ENCODE measurements around the gene KIF22.

- TF ChIP-seq CTCF (IDR thresholded peaks at IDR 0.05) (no peak), POLR2A (IDR thresholded peaks at IDR 0.05) (no peak), POLR2AphosphoS5 (IDR thresholded peaks at IDR 0.05) (no peak)
Observed at GRCh38 chr16:29854520-29855100, 64.1 kb downstream of the KIF22 start.
